Measurements from ENCODE around the gene C16orf74.
A peak's percentile ranks its signal among the peaks of the same experiment; 100 is the strongest.

Gene C16orf74

DNA sequence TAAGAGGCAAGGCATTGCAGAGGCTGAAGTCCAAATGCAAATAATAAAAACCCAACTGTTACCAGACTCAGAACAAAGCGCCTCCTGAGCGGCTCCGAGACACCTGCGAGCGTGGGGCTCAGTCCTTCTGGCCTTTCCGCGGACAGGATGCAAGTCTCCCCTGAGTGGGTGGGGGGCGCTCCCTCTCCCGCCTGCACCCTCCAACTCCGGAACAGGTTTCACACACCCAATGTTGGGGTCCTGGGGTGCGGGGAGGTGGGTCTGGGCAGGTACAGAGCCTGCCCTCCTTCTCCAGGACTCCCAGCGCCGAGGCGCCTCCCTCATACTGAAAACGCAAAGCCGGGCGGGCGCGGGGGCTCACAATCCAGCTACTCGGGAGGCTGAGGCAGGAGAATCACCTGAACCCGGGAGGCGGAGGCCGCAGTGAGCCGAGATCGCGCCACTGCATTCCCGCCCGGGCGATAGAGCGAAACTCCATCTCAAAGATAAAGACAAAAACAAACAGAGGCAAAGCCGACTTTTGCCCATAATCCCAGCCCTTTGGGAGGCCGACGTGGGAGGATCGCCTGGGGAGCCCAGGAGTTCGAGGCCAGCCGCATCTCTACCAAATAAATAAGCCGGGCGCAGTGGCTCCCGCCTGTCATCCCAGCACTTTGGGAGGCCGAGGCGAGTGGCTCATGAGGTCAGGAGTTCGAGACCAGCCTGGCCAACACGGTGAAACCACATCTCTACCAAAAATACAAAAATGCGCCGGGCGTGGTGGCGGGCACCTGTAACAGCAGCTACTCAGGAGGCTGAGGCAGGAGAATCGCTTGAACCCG, 63.0 kb downstream of the C16orf74 start:
- peaks cover 19% of the 10 kb centered on the region for H3K27me3 ChIP-seq (ENCODE audit: control insufficient read depth, low read length)
- peaks cover 21% of the 10 kb centered on the region for H3F3A ChIP-seq (ENCODE audit: control insufficient read depth, insufficient read depth)
- H3K9me2 ChIP-seq (replicated peaks; ENCODE audit: control insufficient read depth, low read length): no peaks in the 10 kb centered on the region
- H3K9me3 ChIP-seq (ENCODE audit: control insufficient read depth, insufficient read depth, low read length): no peaks in the 10 kb centered on the region
- H3K4me1 ChIP-seq (ENCODE audit: control insufficient read depth, low read length): peaks cover 44% of the 10 kb centered on the region
- H3K4me3 ChIP-seq (ENCODE audit: low read length): peak overlapping the region; percentile 98
- no peak for TF ChIP-seq EZH2phosphoT487 (IDR thresholded peaks at IDR 0.05; ENCODE audit: borderline replicate concordance, low read length)
- TF ChIP-seq, protein P1, sequence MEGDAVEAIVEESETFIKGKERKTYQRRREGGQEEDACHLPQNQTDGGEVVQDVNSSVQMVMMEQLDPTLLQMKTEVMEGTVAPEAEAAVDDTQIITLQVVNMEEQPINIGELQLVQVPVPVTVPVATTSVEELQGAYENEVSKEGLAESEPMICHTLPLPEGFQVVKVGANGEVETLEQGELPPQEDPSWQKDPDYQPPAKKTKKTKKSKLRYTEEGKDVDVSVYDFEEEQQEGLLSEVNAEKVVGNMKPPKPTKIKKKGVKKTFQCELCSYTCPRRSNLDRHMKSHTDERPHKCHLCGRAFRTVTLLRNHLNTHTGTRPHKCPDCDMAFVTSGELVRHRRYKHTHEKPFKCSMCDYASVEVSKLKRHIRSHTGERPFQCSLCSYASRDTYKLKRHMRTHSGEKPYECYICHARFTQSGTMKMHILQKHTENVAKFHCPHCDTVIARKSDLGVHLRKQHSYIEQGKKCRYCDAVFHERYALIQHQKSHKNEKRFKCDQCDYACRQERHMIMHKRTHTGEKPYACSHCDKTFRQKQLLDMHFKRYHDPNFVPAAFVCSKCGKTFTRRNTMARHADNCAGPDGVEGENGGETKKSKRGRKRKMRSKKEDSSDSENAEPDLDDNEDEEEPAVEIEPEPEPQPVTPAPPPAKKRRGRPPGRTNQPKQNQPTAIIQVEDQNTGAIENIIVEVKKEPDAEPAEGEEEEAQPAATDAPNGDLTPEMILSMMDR (IDR thresholded peaks at IDR 0.05; ENCODE audit: low read depth, low read length, poor library complexity, severe bottlenecking): no peak
- H3K79me2 ChIP-seq (ENCODE audit: control insufficient read depth, low read length): peaks cover 58% of the 10 kb centered on the region
- peaks cover 54% of the 10 kb centered on the region for H3K36me3 ChIP-seq (ENCODE audit: control insufficient read depth, low read length)
- H3K4me2 ChIP-seq (ENCODE audit: low read length): peak overlapping the region; percentile 93
- H3K27ac ChIP-seq (ENCODE audit: low read depth, low read length): peak overlapping the region; percentile 90
- H4K20me1 ChIP-seq (ENCODE audit: control insufficient read depth, insufficient read depth, low read depth, low read length): peaks cover 16% of the 10 kb centered on the region; the same call in 1 of the 2 replicates

DNA sequence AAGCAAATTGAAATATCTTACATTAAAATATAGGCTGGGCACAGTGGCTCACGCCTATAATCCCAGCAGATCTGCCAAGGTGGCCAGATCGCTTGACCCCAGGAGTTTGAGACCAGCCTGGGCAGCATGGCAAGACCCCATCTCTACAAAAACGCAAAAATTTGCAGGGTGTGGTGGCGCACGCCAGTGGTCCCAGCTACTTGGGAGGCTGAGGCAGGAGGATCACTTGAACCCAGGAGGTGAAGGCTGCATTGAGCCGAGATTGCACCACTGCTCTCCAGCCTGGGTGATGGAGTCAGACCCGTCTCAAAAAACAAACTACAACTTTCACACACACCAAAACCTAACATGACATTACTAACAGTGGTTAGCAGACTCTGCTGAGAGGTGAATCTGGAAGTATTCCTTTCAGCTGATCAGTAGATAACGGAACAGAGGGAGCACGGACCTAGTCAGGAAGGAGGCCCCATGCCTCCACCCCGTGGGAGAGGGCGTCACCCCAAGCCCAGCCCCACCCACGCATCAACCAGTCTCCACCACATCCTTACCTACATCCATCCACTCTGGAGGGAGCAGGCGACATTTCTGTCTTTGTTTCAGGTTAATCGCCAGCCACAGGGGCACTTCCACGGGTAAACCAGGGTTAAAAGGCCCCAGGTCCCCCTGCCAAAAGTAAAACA, 63.8 kb downstream of the C16orf74 start:
- H3K9me2 ChIP-seq (replicated peaks; ENCODE audit: control insufficient read depth, low read length): no peaks in the 10 kb centered on the region
- no peaks in the 10 kb centered on the region for H3K9me3 ChIP-seq (ENCODE audit: control insufficient read depth, insufficient read depth, low read length)
- peaks cover 21% of the 10 kb centered on the region for H3F3A ChIP-seq (ENCODE audit: control insufficient read depth, insufficient read depth)
- H3K4me2 ChIP-seq (ENCODE audit: low read length): peak overlapping the region; percentile 93
- H3K4me1 ChIP-seq (ENCODE audit: control insufficient read depth, low read length): peaks cover 44% of the 10 kb centered on the region
- H3K27ac ChIP-seq (ENCODE audit: low read depth, low read length): peak overlapping the region; percentile 90
- peaks cover 16% of the 10 kb centered on the region; the same call in 1 of the 2 replicates for H4K20me1 ChIP-seq (ENCODE audit: control insufficient read depth, insufficient read depth, low read depth, low read length)
- H3K27me3 ChIP-seq (ENCODE audit: control insufficient read depth, low read length): peaks cover 13% of the 10 kb centered on the region
- peaks cover 66% of the 10 kb centered on the region for H3K79me2 ChIP-seq (ENCODE audit: control insufficient read depth, low read length)
- TF ChIP-seq, protein P1 (IDR thresholded peaks at IDR 0.05; ENCODE audit: low read depth, low read length, poor library complexity, severe bottlenecking): no peak
- TF ChIP-seq EZH2phosphoT487 (IDR thresholded peaks at IDR 0.05; ENCODE audit: borderline replicate concordance, low read length): no peak
- peak overlapping the region; percentile 98 for H3K4me3 ChIP-seq (ENCODE audit: low read length)
- H3K36me3 ChIP-seq (ENCODE audit: control insufficient read depth, low read length): peaks cover 59% of the 10 kb centered on the region

DNA sequence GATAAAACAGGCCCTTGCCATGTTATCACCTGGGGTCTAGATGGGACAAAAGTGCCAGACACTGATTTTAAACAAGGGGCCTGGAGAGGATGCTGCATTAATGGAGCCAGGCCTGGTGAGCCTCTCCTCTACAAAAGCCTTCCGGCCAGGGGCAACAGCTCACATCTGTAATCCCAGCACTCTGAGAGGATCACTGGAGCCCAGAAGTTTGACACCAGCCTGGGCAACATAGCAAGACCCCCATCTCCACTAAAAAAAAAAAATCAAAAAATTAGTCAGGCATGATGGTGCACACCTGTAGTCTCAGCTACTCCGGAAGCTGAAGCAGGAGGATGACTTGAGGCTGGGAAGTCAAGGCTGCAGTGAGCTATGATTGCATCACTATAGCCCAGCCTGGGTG, 65.6 kb downstream of the C16orf74 start:
- H3K4me3 ChIP-seq (ENCODE audit: low read length): 0 out of 2 replicates have a peak overlapping the region, but pooled peaks have one; percentile 15
- H3K36me3 ChIP-seq (ENCODE audit: control insufficient read depth, low read length): peaks cover 76% of the 10 kb centered on the region
- peak overlapping the region; percentile 90 for H3K27ac ChIP-seq (ENCODE audit: low read depth, low read length)
- H3K9me3 ChIP-seq (ENCODE audit: control insufficient read depth, insufficient read depth, low read length): no peaks in the 10 kb centered on the region
- H3K4me1 ChIP-seq (ENCODE audit: control insufficient read depth, low read length): peaks cover 44% of the 10 kb centered on the region
- peaks cover 5% of the 10 kb centered on the region; the same call in 1 of the 2 replicates for H3K27me3 ChIP-seq (ENCODE audit: control insufficient read depth, low read length)
- TF ChIP-seq EZH2phosphoT487 (IDR thresholded peaks at IDR 0.05; ENCODE audit: borderline replicate concordance, low read length): no peak
- TF ChIP-seq, protein P1 (IDR thresholded peaks at IDR 0.05; ENCODE audit: low read depth, low read length, poor library complexity, severe bottlenecking): no peak
- peaks cover 72% of the 10 kb centered on the region for H3K79me2 ChIP-seq (ENCODE audit: control insufficient read depth, low read length)
- no peaks in the 10 kb centered on the region for H3K9me2 ChIP-seq (replicated peaks; ENCODE audit: control insufficient read depth, low read length)
- H4K20me1 ChIP-seq (ENCODE audit: control insufficient read depth, insufficient read depth, low read depth, low read length): peaks cover 23% of the 10 kb centered on the region
- peak overlapping the region; percentile 93 for H3K4me2 ChIP-seq (ENCODE audit: low read length)
- peaks cover 24% of the 10 kb centered on the region for H3F3A ChIP-seq (ENCODE audit: control insufficient read depth, insufficient read depth)
